ENCODE measurements around the gene CIT.

Gene CIT

GRCh38 chr12:119803381-119803791 lies 73.7 kb downstream of the CIT start:
- DNase-seq (ENCODE audit: low spot score): peak; percentile 60

DNA sequence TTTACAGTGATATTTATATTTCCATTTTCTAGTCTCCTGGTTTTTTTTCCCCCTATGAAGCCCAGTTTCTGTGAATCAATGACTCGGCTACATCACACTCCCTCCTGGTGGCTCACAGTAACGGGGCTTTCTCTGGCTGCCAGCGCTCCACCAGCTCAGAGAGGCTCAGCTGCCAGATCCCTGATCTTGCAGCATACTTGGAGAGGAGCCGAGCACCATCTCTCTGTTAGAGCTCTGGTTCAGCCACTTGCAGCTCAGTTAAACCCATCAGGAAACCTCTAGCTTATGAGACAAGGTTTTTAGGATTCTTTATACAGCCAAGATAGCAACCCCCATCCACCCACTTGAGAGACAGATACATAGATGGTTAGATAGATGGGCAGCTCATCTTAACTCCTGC lies 74.6 kb downstream of the CIT start:
- DNase-seq (ENCODE audit: low spot score): peak; percentile 69

DNA sequence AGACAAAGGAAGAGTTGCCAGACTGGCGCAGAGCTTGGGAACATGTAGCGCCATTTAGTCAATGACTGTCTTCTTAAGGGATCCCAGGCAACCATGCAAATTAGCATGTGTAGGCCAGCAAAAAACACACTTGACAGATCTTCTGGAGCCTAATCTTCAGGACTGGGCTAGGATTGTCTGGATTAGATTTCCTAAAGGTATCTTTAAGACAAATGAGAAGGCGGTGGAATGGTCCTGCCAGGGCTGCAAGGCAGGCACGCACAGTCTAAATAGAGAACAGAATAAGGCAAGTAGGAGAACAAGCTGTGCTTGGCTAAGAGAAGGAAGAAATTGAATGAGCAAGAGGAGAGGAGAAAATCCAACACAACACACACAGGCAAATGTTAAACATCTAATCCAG lies 80.0 kb downstream of the CIT start:
- DNase-seq (ENCODE audit: low spot score): no peak

DNA sequence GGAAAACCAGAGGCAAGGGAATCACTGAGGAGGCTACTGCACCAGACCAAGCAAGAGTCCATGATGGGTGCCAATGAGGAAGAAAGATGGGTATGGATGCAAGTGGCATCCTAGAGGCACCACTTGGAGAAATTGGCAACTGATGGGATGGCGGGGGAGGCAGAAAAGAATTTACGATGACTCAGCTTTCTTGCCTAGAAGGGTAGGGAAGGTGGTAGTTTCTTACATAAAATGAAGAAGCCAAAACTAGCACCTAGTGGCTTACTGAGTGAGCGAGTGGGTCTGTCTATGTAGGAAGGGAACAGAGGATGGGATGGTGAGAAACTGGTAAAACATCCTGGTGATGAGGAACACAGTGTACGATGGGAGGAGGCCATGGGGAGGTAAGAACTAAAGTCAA lies 80.8 kb downstream of the CIT start:
- DNase-seq (ENCODE audit: low spot score): no peak

DNA sequence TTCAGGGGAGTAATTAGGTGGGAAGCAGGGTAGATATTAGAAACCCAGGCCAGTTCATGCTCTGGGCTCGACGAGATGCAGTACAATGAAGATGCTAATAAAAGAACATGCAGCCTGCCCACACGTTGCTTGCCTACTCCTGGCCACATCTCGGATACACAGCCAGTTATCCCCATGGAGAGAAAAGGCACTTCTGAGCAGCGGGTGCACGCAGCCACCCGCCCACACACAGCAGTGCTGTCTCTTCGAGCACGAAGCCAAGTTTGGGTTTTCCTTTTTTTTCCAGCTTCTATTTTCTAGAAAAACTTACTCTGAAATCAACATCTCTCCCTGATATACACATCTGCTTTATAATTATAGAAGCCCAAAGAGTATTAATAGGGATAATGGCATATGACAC lies 85.7 kb downstream of the CIT start:
- DNase-seq (ENCODE audit: low spot score): no peak

GRCh38 chr12:119788786-119789185 lies 88.3 kb downstream of the CIT start:
- DNase-seq (ENCODE audit: low spot score): no peak

DNA sequence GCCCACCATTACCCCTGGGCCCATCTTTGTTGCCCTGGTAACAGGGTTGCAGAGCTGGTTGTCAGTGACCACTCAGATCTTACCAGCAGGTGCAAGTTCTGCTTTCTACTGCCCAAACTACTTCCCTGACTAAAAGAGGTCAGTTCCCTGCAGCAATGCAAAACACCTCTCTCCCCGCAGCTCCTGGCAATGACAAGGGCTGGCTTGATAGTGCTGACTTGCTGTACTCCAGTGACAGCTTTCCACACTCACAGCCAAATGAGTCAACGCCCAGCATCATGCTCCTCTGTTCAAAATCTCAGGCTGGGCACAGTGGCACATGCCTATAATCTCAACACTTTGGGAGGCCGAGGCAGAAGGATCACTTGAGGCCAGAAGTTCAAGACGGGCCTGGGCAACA lies 90.6 kb downstream of the CIT start:
- no peak for DNase-seq (ENCODE audit: low spot score)

DNA sequence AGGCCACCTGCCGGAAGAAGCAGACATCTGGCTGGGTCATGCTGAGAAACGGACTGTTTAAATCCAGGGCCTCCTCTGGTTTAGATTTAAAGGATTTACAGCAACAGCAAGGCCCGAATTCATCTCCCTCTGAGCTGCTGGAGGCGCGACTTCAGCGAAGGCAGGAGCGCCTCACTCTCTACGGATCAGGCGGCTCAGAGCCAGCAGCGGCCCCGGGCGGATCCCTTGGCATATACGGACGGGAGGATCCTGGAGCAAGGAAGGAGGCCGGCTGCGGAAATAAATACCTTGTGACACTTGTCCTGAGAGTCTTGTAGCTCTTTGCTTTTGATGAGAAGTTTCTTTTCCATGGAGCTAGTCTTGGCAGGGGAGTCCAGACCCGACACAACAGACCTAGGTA lies 92.4 kb downstream of the CIT start:
- DNase-seq (ENCODE audit: low spot score): no peak

- DNase-seq (ENCODE audit: low spot score): no peak
Observed at GRCh38 chr12:119783787-119784186, 93.3 kb downstream of the CIT start.

DNA sequence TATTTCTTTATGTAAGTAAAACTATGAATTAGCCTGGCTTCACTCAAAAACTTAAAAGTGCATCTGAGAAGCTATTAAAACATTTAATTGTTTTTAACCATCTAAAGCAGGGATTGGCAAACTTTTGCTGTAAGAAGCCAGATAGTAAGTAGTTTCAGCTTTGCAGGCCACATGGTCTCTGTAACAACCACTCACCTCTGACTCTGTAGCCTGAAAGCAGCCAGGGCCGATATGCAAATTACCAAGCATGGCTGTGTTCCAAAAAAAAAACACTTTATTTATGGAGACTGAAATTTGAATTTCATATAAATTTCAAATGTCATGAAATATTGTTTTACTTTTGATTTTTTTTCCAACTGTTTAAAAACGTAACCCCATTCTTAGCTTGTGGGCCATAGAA lies 95.3 kb downstream of the CIT start:
- no peak for DNase-seq (ENCODE audit: low spot score)

GRCh38 chr12:119780786-119781434 lies 96.2 kb downstream of the CIT start:
- peak; percentile 28 for DNase-seq (ENCODE audit: low spot score)

- no peak for DNase-seq (ENCODE audit: low spot score)
Observed at GRCh38 chr12:119775246-119775895, 101.7 kb downstream of the CIT start.

- no peak for DNase-seq (ENCODE audit: low spot score)
Observed at GRCh38 chr12:119772431-119772830, 104.7 kb downstream of the CIT start.

DNA sequence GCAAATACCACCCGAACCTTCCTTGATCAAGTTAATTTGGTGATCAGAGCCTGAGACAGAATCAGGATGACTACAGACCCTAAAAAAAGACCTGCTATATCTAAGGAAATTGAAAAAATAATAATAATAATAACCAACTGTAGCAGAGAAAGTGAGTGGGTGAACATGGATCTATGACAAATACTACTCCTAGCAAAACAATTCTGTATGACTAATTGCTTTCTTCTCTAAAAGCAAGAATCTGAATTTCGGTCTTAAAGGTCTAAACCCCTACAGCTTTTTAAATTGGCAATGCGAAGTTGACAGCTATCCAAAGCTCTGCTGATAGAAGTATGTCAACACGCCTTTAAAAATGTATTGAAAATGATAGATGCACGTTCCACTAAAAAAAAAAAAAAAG lies 107.0 kb downstream of the CIT start:
- no peak for DNase-seq (ENCODE audit: low spot score)

DNA sequence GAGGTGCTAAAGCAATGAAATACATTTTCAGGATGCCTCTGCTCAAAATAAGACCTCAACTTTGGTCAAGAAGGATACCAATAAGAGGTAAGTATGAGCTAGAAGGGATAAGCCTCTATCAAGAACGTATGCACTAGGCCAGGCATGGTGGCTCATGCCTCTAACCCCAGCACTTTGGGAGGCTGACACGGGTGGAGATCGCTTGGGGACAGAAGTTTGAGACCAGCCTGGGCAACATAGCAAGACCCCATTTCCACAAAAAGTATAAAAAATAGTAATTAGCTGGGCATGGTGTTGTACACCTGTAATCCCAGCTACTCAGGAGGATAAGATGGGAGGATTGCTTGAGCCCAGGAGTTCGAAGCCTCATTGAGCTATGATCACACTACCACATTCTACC lies 114.5 kb downstream of the CIT start:
- DNase-seq (ENCODE audit: low spot score): no peak

- no peak for DNase-seq (ENCODE audit: low spot score)
Observed at GRCh38 chr12:119758722-119759121, 118.4 kb downstream of the CIT start.

GRCh38 chr12:119758234-119758633 lies 118.9 kb downstream of the CIT start:
- DNase-seq (ENCODE audit: low spot score): no peak

- no peak for DNase-seq (ENCODE audit: low spot score)
Observed at GRCh38 chr12:119751961-119752360, 125.2 kb downstream of the CIT start.

DNA sequence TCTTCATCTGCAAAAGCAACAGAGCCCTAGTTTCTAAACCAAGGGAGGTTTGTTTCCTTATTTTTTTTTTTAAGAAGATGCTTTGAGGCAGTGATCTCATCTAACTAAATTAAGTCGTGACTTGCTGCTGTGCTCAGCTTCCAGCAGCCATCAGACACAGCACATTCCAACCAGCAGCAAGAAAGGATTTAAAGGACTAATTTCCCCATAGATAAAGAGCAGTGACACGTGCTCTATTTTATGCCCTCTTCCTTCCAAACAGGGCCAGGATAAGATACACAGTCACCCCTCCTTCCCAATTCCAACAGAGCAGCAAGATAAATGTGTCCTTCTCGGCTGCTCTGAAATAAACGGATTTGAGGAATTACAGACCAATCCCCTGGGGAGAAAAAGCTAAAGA lies 127.5 kb downstream of the CIT start:
- no peak for DNase-seq (ENCODE audit: low spot score)

GRCh38 chr12:119748497-119748896 lies 128.6 kb downstream of the CIT start:
- peak; percentile 17 for DNase-seq (ENCODE audit: low spot score)

- no peak for DNase-seq (ENCODE audit: low spot score)
Observed at GRCh38 chr12:119746169-119746568, 131.0 kb downstream of the CIT start.

- DNase-seq (ENCODE audit: low spot score): no peak
Observed at GRCh38 chr12:119744900-119745606, 132.1 kb downstream of the CIT start.

GRCh38 chr12:119742700-119743099 lies 134.4 kb downstream of the CIT start:
- peak; percentile 67 for DNase-seq (ENCODE audit: low spot score)

Data from globus pallidus (tissue), 1 donor.